Measurements from ENCODE around the gene MEX3A. TPM values are rescaled to one million over a fixed set of nuclear protein-coding genes. Genes with fewer than 3 reads are reported as not detected.

Gene MEX3A
- total RNA-seq, 6 experiments from 2014 or later, result 1.4 to 3.1 (median 2.2) TPM

- H3K4me3 Mint-ChIP-seq, result no peak overlapping the region
These were observed 12.5 kb downstream of the MEX3A start for GRCh38 chr1:156069490-156070455.

GRCh38 chr1:156067262-156067661 is 15.0 kb downstream of the MEX3A start:
- DNase-seq, result no peak
- Mint-ChIP-seq H3K27me3 (ENCODE audit: insufficient read depth) (peaks cover 1% of the 10 kb centered on the region), H3K9me3 (no peaks in the 10 kb centered on the region), H3K4me3 (no peak overlapping the region), H3K27ac (no peak overlapping the region), H3K4me1 (ENCODE audit: low read depth) (peaks cover 8% of the 10 kb centered on the region), H3K36me3 (ENCODE audit: low read depth) (no peaks in the 10 kb centered on the region)
- no peak for TF ChIP-seq CTCF (IDR thresholded peaks at IDR 0.05)

More at GRCh38 chr1:156069490-156070455, 12.5 kb downstream of the MEX3A start:
- Mint-ChIP-seq H3K27me3 (ENCODE audit: insufficient read depth) (peaks cover 3% of the 10 kb centered on the region), H3K4me1 (ENCODE audit: low read depth) (peaks cover 5% of the 10 kb centered on the region), H3K36me3 (ENCODE audit: low read depth) (no peaks in the 10 kb centered on the region), H3K9me3 (no peaks in the 10 kb centered on the region), H3K27ac (no peak overlapping the region)
- no peak for TF ChIP-seq CTCF (IDR thresholded peaks at IDR 0.05)
- DNase-seq, result no peak

GRCh38 chr1:156065871-156066270 is 16.4 kb downstream of the MEX3A start:
- H3K4me1 Mint-ChIP-seq (ENCODE audit: low read depth), result peaks cover 14% of the 10 kb centered on the region
- peaks cover 1% of the 10 kb centered on the region for H3K27me3 Mint-ChIP-seq (ENCODE audit: insufficient read depth)
- H3K36me3 Mint-ChIP-seq (ENCODE audit: low read depth), result no peaks in the 10 kb centered on the region
- H3K9me3 Mint-ChIP-seq, result no peaks in the 10 kb centered on the region
- no peak overlapping the region for H3K4me3 Mint-ChIP-seq
- TF ChIP-seq CTCF (IDR thresholded peaks at IDR 0.05), result no peak
- DNase-seq, result no peak
- no peak overlapping the region for H3K27ac Mint-ChIP-seq

GRCh38 chr1:156065212-156065611 is 17.1 kb downstream of the MEX3A start:
- peaks cover 14% of the 10 kb centered on the region for H3K4me1 Mint-ChIP-seq (ENCODE audit: low read depth)
- peaks cover 1% of the 10 kb centered on the region for H3K27me3 Mint-ChIP-seq (ENCODE audit: insufficient read depth)
- H3K4me3 Mint-ChIP-seq, result no peak overlapping the region
- no peak overlapping the region for H3K27ac Mint-ChIP-seq
- no peaks in the 10 kb centered on the region for H3K9me3 Mint-ChIP-seq
- no peak for DNase-seq
- TF ChIP-seq CTCF (IDR thresholded peaks at IDR 0.05), result no peak
- H3K36me3 Mint-ChIP-seq (ENCODE audit: low read depth), result no peaks in the 10 kb centered on the region

- no peak for TF ChIP-seq CTCF (IDR thresholded peaks at IDR 0.05)
- H3K27ac Mint-ChIP-seq, result no peak overlapping the region
- no peaks in the 10 kb centered on the region for H3K36me3 Mint-ChIP-seq (ENCODE audit: low read depth)
- no peak for DNase-seq
- no peaks in the 10 kb centered on the region for H3K9me3 Mint-ChIP-seq
- H3K27me3 Mint-ChIP-seq (ENCODE audit: insufficient read depth), result no peaks in the 10 kb centered on the region
- H3K4me3 Mint-ChIP-seq, result no peak overlapping the region
- peaks cover 14% of the 10 kb centered on the region for H3K4me1 Mint-ChIP-seq (ENCODE audit: low read depth)
These were observed 17.6 kb downstream of the MEX3A start for GRCh38 chr1:156064615-156065014.

Data from HFFc6 (cell line).